ENCODE measurements around the gene SGCD.

SGCD gene

DNA sequence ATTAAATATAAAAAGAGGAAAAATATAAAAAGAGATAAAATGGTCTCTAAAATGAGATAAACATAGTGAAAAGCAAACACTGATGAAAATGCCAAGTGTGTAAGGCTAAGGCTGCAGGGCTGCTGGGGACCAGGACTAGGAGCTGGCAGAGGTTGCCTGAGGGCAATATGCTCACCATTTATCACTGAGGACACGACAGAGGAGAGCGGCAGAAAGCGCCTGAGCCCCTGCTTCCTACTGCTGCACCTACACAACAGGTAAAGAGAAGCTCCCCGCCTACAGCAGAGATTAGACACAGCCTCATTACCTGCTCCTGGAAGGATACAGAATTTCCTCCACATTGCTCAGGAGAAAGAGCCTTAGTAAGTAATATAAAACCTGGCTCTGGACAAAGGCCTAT is 452.5 kb downstream of the SGCD start:
- no peaks in the 10 kb centered on the region for H3K9me3 ChIP-seq (ENCODE audit: control insufficient read depth, low read length)
- no peak overlapping the region for H2BK120ac ChIP-seq (ENCODE audit: low read depth, low read length)
- DNase-seq = no peak
- H3K27me3 ChIP-seq (ENCODE audit: control insufficient read depth in 1 of 2, insufficient read depth in 1 of 2, low read length in 2 of 2) = no peaks in the 10 kb centered on the region
- H4K91ac ChIP-seq (ENCODE audit: low read length) = no peak overlapping the region
- no peak overlapping the region for H2AFZ ChIP-seq (ENCODE audit: low read depth, low read length)
- H3K18ac ChIP-seq (ENCODE audit: low read depth in 1 of 2, low read length in 2 of 2) = no peak overlapping the region
- no peak overlapping the region for H3K4me2 ChIP-seq (ENCODE audit: low read length, poor library complexity, severe bottlenecking)
- H3K27ac ChIP-seq (ENCODE audit: low read length, poor library complexity, severe bottlenecking) = no peak overlapping the region
- no peak overlapping the region for H3K9ac ChIP-seq (ENCODE audit: low read length)
- no peak overlapping the region for H2BK12ac ChIP-seq (ENCODE audit: low read length in 2 of 2)
- no peak overlapping the region for H4K8ac ChIP-seq (ENCODE audit: low read length)
- no peak overlapping the region for H2BK15ac ChIP-seq (ENCODE audit: low read depth, poor library complexity, severe bottlenecking)
- no peaks in the 10 kb centered on the region for H3K79me1 ChIP-seq (replicated peaks; ENCODE audit: low read length, poor library complexity, severe bottlenecking)
- no peak overlapping the region for H3K4me3 ChIP-seq (ENCODE audit: insufficient read depth in 1 of 2, low read depth in 1 of 2, low read length in 2 of 2)
- H3K4me1 ChIP-seq (ENCODE audit: control insufficient read depth, insufficient read depth, low read depth, low read length) = no peaks in the 10 kb centered on the region
- no peak overlapping the region for H3K14ac ChIP-seq (ENCODE audit: low read length in 2 of 2)
- no peak overlapping the region for H3K23ac ChIP-seq (ENCODE audit: low read length in 2 of 2)
- no peaks in the 10 kb centered on the region for H3K36me3 ChIP-seq (ENCODE audit: control insufficient read depth in 1 of 2, insufficient read depth in 2 of 2, low read depth in 1 of 2, low read length in 2 of 2)
- H2AK5ac ChIP-seq (ENCODE audit: low read length, severe bottlenecking) = no peak overlapping the region
- no peak overlapping the region for H3K4ac ChIP-seq (ENCODE audit: low read depth in 1 of 2, low read length in 2 of 2)
- H2BK5ac ChIP-seq (ENCODE audit: low read depth, low read length, poor library complexity, severe bottlenecking) = no peak overlapping the region
- 83% methylated on average over 3 of the region's 4 CpGs for WGBS

DNA sequence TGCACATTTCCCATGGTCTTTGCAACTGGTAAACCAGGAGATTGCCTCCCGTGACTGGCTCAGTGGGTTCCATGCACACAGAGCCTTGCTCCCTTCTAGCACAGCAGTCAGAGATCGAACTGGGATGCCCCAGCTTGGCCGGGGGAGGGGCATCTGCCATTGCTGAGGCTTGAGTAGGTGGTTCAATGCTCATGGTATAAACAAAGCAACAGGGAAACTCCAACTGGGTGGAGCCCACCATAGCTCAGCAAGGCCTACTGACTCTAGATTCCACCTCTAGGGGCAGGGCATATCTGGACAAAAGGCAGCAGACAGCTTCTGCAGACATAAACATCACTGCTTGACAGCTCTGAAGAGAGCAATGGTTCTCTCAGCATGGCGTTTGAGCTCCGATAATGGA is 456.1 kb downstream of the SGCD start:
- no peaks in the 10 kb centered on the region for H3K9me3 ChIP-seq (ENCODE audit: control insufficient read depth, low read length)
- H3K9ac ChIP-seq (ENCODE audit: low read length) = no peak overlapping the region
- no peak for DNase-seq
- no peak overlapping the region for H3K18ac ChIP-seq (ENCODE audit: low read depth in 1 of 2, low read length in 2 of 2)
- H2AFZ ChIP-seq (ENCODE audit: low read depth, low read length) = no peak overlapping the region
- H3K27ac ChIP-seq (ENCODE audit: low read length, poor library complexity, severe bottlenecking) = no peak overlapping the region
- no peaks in the 10 kb centered on the region for H3K27me3 ChIP-seq (ENCODE audit: control insufficient read depth in 1 of 2, insufficient read depth in 1 of 2, low read length in 2 of 2)
- no peaks in the 10 kb centered on the region for H3K36me3 ChIP-seq (ENCODE audit: control insufficient read depth in 1 of 2, insufficient read depth in 2 of 2, low read depth in 1 of 2, low read length in 2 of 2)
- H3K4me2 ChIP-seq (ENCODE audit: low read length, poor library complexity, severe bottlenecking) = no peak overlapping the region
- H2BK120ac ChIP-seq (ENCODE audit: low read depth, low read length) = no peak overlapping the region
- no peak overlapping the region for H2BK5ac ChIP-seq (ENCODE audit: low read depth, low read length, poor library complexity, severe bottlenecking)
- H3K4ac ChIP-seq (ENCODE audit: low read depth in 1 of 2, low read length in 2 of 2) = no peak overlapping the region
- no peak overlapping the region for H4K8ac ChIP-seq (ENCODE audit: low read length)
- H2AK5ac ChIP-seq (ENCODE audit: low read length, severe bottlenecking) = no peak overlapping the region
- no peaks in the 10 kb centered on the region for H3K79me1 ChIP-seq (replicated peaks; ENCODE audit: low read length, poor library complexity, severe bottlenecking)
- H2BK12ac ChIP-seq (ENCODE audit: low read length in 2 of 2) = no peak overlapping the region
- H3K23ac ChIP-seq (ENCODE audit: low read length in 2 of 2) = no peak overlapping the region
- H4K91ac ChIP-seq (ENCODE audit: low read length) = no peak overlapping the region
- no peaks in the 10 kb centered on the region for H3K4me1 ChIP-seq (ENCODE audit: control insufficient read depth, insufficient read depth, low read depth, low read length)
- no peak overlapping the region for H3K4me3 ChIP-seq (ENCODE audit: insufficient read depth in 1 of 2, low read depth in 1 of 2, low read length in 2 of 2)
- H2BK15ac ChIP-seq (ENCODE audit: low read depth, poor library complexity, severe bottlenecking) = no peak overlapping the region
- WGBS = 90% methylated on average over 5 of the region's 5 CpGs
- H3K14ac ChIP-seq (ENCODE audit: low read length in 2 of 2) = no peak overlapping the region

GRCh38 chr5:156794687-156795086 is 467.7 kb downstream of the SGCD start:
- no peak for DNase-seq
- H3K27me3 ChIP-seq (ENCODE audit: control insufficient read depth in 1 of 2, insufficient read depth in 1 of 2, low read length in 2 of 2) = no peaks in the 10 kb centered on the region

DNA sequence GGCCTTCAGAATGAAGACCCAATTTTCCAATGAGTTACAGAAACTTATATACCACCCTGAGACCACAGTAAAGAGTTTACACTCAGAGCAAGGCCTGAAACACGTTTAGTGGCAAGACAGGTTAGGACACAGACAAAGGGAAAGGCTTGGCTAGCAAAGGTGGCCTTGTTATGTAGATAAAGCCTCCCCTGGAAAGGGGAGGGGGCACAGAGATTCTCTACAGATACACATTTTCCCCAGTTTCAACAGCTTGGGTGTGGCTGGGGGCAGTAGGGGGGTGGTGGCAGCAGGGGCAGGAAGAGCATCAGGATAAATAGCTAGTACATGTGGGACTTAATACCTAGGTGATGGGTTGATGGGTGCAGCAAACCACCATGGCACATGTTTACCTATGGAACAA is 471.2 kb downstream of the SGCD start:
- H4K8ac ChIP-seq (ENCODE audit: low read length) = no peak overlapping the region
- no peaks in the 10 kb centered on the region for H3K9me3 ChIP-seq (ENCODE audit: control insufficient read depth, low read length)
- H4K91ac ChIP-seq (ENCODE audit: low read length) = no peak overlapping the region
- no CpG with 5 or more reads among the region's 1 CpG for WGBS
- H3K4me2 ChIP-seq (ENCODE audit: low read length, poor library complexity, severe bottlenecking) = no peak overlapping the region
- H3K23ac ChIP-seq (ENCODE audit: low read length in 2 of 2) = no peak overlapping the region
- DNase-seq = no peak
- H3K79me1 ChIP-seq (replicated peaks; ENCODE audit: low read length, poor library complexity, severe bottlenecking) = no peaks in the 10 kb centered on the region
- no peak overlapping the region for H2BK12ac ChIP-seq (ENCODE audit: low read length in 2 of 2)
- H2AK5ac ChIP-seq (ENCODE audit: low read length, severe bottlenecking) = no peak overlapping the region
- H2BK5ac ChIP-seq (ENCODE audit: low read depth, low read length, poor library complexity, severe bottlenecking) = no peak overlapping the region
- no peak overlapping the region for H2BK15ac ChIP-seq (ENCODE audit: low read depth, poor library complexity, severe bottlenecking)
- H3K4ac ChIP-seq (ENCODE audit: low read depth in 1 of 2, low read length in 2 of 2) = no peak overlapping the region
- no peak overlapping the region for H3K18ac ChIP-seq (ENCODE audit: low read depth in 1 of 2, low read length in 2 of 2)
- no peaks in the 10 kb centered on the region for H3K36me3 ChIP-seq (ENCODE audit: control insufficient read depth in 1 of 2, insufficient read depth in 2 of 2, low read depth in 1 of 2, low read length in 2 of 2)
- no peaks in the 10 kb centered on the region for H3K27me3 ChIP-seq (ENCODE audit: control insufficient read depth in 1 of 2, insufficient read depth in 1 of 2, low read length in 2 of 2)
- no peaks in the 10 kb centered on the region for H3K4me1 ChIP-seq (ENCODE audit: control insufficient read depth, insufficient read depth, low read depth, low read length)
- no peak overlapping the region for H3K9ac ChIP-seq (ENCODE audit: low read length)
- H3K27ac ChIP-seq (ENCODE audit: low read length, poor library complexity, severe bottlenecking) = no peak overlapping the region
- no peak overlapping the region for H2AFZ ChIP-seq (ENCODE audit: low read depth, low read length)
- H3K4me3 ChIP-seq (ENCODE audit: insufficient read depth in 1 of 2, low read depth in 1 of 2, low read length in 2 of 2) = no peak overlapping the region
- no peak overlapping the region for H3K14ac ChIP-seq (ENCODE audit: low read length in 2 of 2)
- no peak overlapping the region for H2BK120ac ChIP-seq (ENCODE audit: low read depth, low read length)

More at GRCh38 chr5:156794687-156795086, 467.7 kb downstream of the SGCD start:
- H2BK5ac ChIP-seq (ENCODE audit: low read depth, low read length, poor library complexity, severe bottlenecking) = no peak overlapping the region
- no peak overlapping the region for H4K8ac ChIP-seq (ENCODE audit: low read length)
- H3K79me1 ChIP-seq (replicated peaks; ENCODE audit: low read length, poor library complexity, severe bottlenecking) = no peaks in the 10 kb centered on the region
- H3K4me2 ChIP-seq (ENCODE audit: low read length, poor library complexity, severe bottlenecking) = no peak overlapping the region
- H3K23ac ChIP-seq (ENCODE audit: low read length in 2 of 2) = no peak overlapping the region
- no peaks in the 10 kb centered on the region for H3K36me3 ChIP-seq (ENCODE audit: control insufficient read depth in 1 of 2, insufficient read depth in 2 of 2, low read depth in 1 of 2, low read length in 2 of 2)
- H2BK15ac ChIP-seq (ENCODE audit: low read depth, poor library complexity, severe bottlenecking) = no peak overlapping the region
- no peak overlapping the region for H4K91ac ChIP-seq (ENCODE audit: low read length)
- no peaks in the 10 kb centered on the region for H3K9me3 ChIP-seq (ENCODE audit: control insufficient read depth, low read length)
- H3K9ac ChIP-seq (ENCODE audit: low read length) = no peak overlapping the region
- no peak overlapping the region for H2BK12ac ChIP-seq (ENCODE audit: low read length in 2 of 2)
- no peaks in the 10 kb centered on the region for H3K4me1 ChIP-seq (ENCODE audit: control insufficient read depth, insufficient read depth, low read depth, low read length)
- no peak overlapping the region for H3K18ac ChIP-seq (ENCODE audit: low read depth in 1 of 2, low read length in 2 of 2)
- no peak overlapping the region for H2AK5ac ChIP-seq (ENCODE audit: low read length, severe bottlenecking)
- 45% methylated on average over 2 of the region's 2 CpGs for WGBS
- no peak overlapping the region for H2BK120ac ChIP-seq (ENCODE audit: low read depth, low read length)
- H2AFZ ChIP-seq (ENCODE audit: low read depth, low read length) = no peak overlapping the region
- H3K14ac ChIP-seq (ENCODE audit: low read length in 2 of 2) = no peak overlapping the region
- H3K27ac ChIP-seq (ENCODE audit: low read length, poor library complexity, severe bottlenecking) = no peak overlapping the region
- H3K4me3 ChIP-seq (ENCODE audit: insufficient read depth in 1 of 2, low read depth in 1 of 2, low read length in 2 of 2) = no peak overlapping the region
- H3K4ac ChIP-seq (ENCODE audit: low read depth in 1 of 2, low read length in 2 of 2) = no peak overlapping the region

All from mesenchymal stem cell (in vitro differentiated cells and primary cell).